ENCODE measurements around the gene NYNRIN. TPM values are rescaled to one million over a fixed set of nuclear protein-coding genes. Genes with fewer than 3 reads are reported as not detected.
"Not testable (repeated sequence)": the region's sequence is repeated elsewhere in the genome, so short reads cannot be mapped to it uniquely, and the experiment has no call there.

NYNRIN gene
- total and polyA plus RNA-seq, 8 donors = 2.1 to 9.0 (median 4.3) TPM

- peak overlapping the region; percentile 48 to 69 (median 60) for H3K4me3 ChIP-seq
- DNase-seq = no peak
- intact Hi-C loops (cut with DNase I) = no loop called here
- WGBS, 2 donors = 1% methylated on average over 11 to 12 of the region's 12 CpGs
- FAIRE-seq = no peak
- no peak for TF ChIP-seq CTCF (IDR thresholded peaks at IDR 0.05)
- peaks cover 0 to 22% (median 4%) of the 10 kb centered on the region in 3 donors for H3K4me1 ChIP-seq
- peak overlapping the region in 3 of 4 donors; percentile 99 for H3K27ac ChIP-seq
- no peak for ATAC-seq
- no peaks in the 10 kb centered on the region for H3K27me3 ChIP-seq
- H3K36me3 ChIP-seq = peaks cover 0 to 29% (median 14%) of the 10 kb centered on the region in 3 donors
- H3K9me3 ChIP-seq = no peaks in the 10 kb centered on the region
These were observed 43.1 kb downstream of the NYNRIN start for GRCh38 chr14:24441904-24442239.

- Histone ChIP-seq H3K4me1 (peaks cover 0 to 22% (median 4%) of the 10 kb centered on the region in 3 donors), H3K27ac (peak within 1 kb of the TSS; percentile 98 to 99 (median 99)), H3K4me3 (peak within 1 kb of the TSS; percentile 48 to 69 (median 60)), H3K27me3 (no peaks in the 10 kb centered on the region), H3K36me3 (peaks cover 0 to 23% (median 10%) of the 10 kb centered on the region in 3 donors), H3K9me3 (no peaks in the 10 kb centered on the region)
- 0 to 1% methylated on average over 51 to 52 of the region's 52 CpGs for WGBS, 2 donors
- peak; percentile 90 to 99 (median 98) for DNase-seq
- no peak for TF ChIP-seq CTCF (IDR thresholded peaks at IDR 0.05)
- intact Hi-C loops (cut with DNase I) = no loop called here
- FAIRE-seq = peak; percentile 96
- peak; percentile 91 to 96 (median 92) for ATAC-seq
These were observed 43.6 kb downstream of the NYNRIN start, which contains the start of gene SDR39U1 for GRCh38 chr14:24442240-24443052. Gene SDR39U1 (minus strand): TSS chr14:24442776. CDS start chr14:24442769, 7 bp downstream.

- FAIRE-seq = no peak
- Histone ChIP-seq H3K27ac (peak overlapping the region in 3 of 4 donors; percentile 98 to 99 (median 99)), H3K4me3 (peak overlapping the region; percentile 48 to 69 (median 60)), H3K36me3 (peaks cover 0 to 16% (median 3%) of the 10 kb centered on the region in 3 donors), H3K9me3 (no peaks in the 10 kb centered on the region), H3K27me3 (no peaks in the 10 kb centered on the region), H3K4me1 (peaks cover 0 to 22% (median 4%) of the 10 kb centered on the region in 3 donors)
- 1 to 6% methylated on average over 7 of the region's 7 CpGs for WGBS, 2 donors
- no peak for ATAC-seq
- no peak for TF ChIP-seq CTCF (IDR thresholded peaks at IDR 0.05)
- intact Hi-C loops (cut with DNase I) = no loop called here
- DNase-seq = no peak
These were observed 44.4 kb downstream of the NYNRIN start for GRCh38 chr14:24443053-24443665.

GRCh38 chr14:24450828-24451227 is 52.0 kb downstream of the NYNRIN start:
- ATAC-seq; H3K4me1 ChIP-seq; H3K27ac ChIP-seq; H3K9me3 ChIP-seq; H3K27me3 ChIP-seq; DNase-seq; H3K36me3 ChIP-seq; FAIRE-seq; H3K4me3 ChIP-seq; intact Hi-C loops (cut with DNase I): not testable (repeated sequence)
- WGBS, 2 donors = 69 to 90% methylated on average over 2 of the region's 2 CpGs

GRCh38 chr14:24456980-24457379 is 58.2 kb downstream of the NYNRIN start:
- Histone ChIP-seq H3K4me1 (no peaks in the 10 kb centered on the region), H3K27me3 (no peaks in the 10 kb centered on the region), H3K9me3 (no peaks in the 10 kb centered on the region), H3K36me3 (no peaks in the 10 kb centered on the region), H3K27ac (no peak overlapping the region), H3K4me3 (no peak overlapping the region)
- intact Hi-C loops (cut with DNase I) = no loop called here
- no peak for TF ChIP-seq CTCF (IDR thresholded peaks at IDR 0.05)
- FAIRE-seq (no peak), DNase-seq (no peak), ATAC-seq (no peak)

Data from pancreas (tissue), 10 donors.